SIG-M5 (cell line): ENCODE measurements around the gene FILIP1L.
"Not testable (repeated sequence)": the region's sequence is repeated elsewhere in the genome, so short reads cannot be mapped to it uniquely, and the experiment has no call there.

Experiments
- DNase-seq: peaks from one replicate; lab custom pipeline; 2025; lab: John Stamatoyannopoulos, UW

The FILIP1L gene

GRCh38 chr3:100073714-100074307, 40.5 kb downstream of the FILIP1L start:
- peak; percentile 71 for DNase-seq

GRCh38 chr3:100073049-100073713, 41.1 kb downstream of the FILIP1L start:
- DNase-seq: no peak

GRCh38 chr3:100072326-100073048, 41.8 kb downstream of the FILIP1L start:
- peak; percentile 94 for DNase-seq

- DNase-seq: no peak
Observed at GRCh38 chr3:100069472-100069871, 44.8 kb downstream of the FILIP1L start.

GRCh38 chr3:100068826-100069225, 45.5 kb downstream of the FILIP1L start:
- peak; percentile 11 for DNase-seq

GRCh38 chr3:100067589-100067988, 46.7 kb downstream of the FILIP1L start:
- DNase-seq: no peak

GRCh38 chr3:100063929-100064461, 50.3 kb downstream of the FILIP1L start:
- DNase-seq: no peak

GRCh38 chr3:100062665-100063064, 51.6 kb downstream of the FILIP1L start:
- no peak for DNase-seq

- no peak for DNase-seq
Observed at GRCh38 chr3:100060685-100061484, 53.4 kb downstream of the FILIP1L start.

- DNase-seq: no peak
Observed at GRCh38 chr3:100059472-100059871, 54.8 kb downstream of the FILIP1L start.

GRCh38 chr3:100057716-100058575, 56.4 kb downstream of the FILIP1L start:
- no peak for DNase-seq

GRCh38 chr3:100053951-100054620, 60.2 kb downstream of the FILIP1L start:
- no peak for DNase-seq

- not testable (repeated sequence) for DNase-seq
Observed at GRCh38 chr3:100051513-100051912, 62.8 kb downstream of the FILIP1L start.

- DNase-seq: no peak
Observed at GRCh38 chr3:100048248-100048647, 66.1 kb downstream of the FILIP1L start.

GRCh38 chr3:100047455-100048141, 66.7 kb downstream of the FILIP1L start:
- peak; percentile 8 for DNase-seq

GRCh38 chr3:100046986-100047385, 67.3 kb downstream of the FILIP1L start:
- DNase-seq: no peak

- DNase-seq: no peak
Observed at GRCh38 chr3:100045696-100046095, 68.6 kb downstream of the FILIP1L start.

- peak; percentile 88 for DNase-seq
Observed at GRCh38 chr3:100044369-100044768, 69.9 kb downstream of the FILIP1L start.

GRCh38 chr3:100043271-100043670, 71.0 kb downstream of the FILIP1L start:
- DNase-seq: no peak
